IMR-90 (cell line): ENCODE data around the gene PRKCE.

ENCODE experiments used
- BHLHE40 ChIP-seq: fragments of 150-350 bp; IDR thresholded peaks from 2 replicates; pipeline ENCODE4 v1.6.1; 2016; ENCODE audit warnings: mild to moderate bottlenecking, low read depth, low read length
- CEBPB ChIP-seq: IDR thresholded peaks from 2 replicates; pipeline ENCODE4 v1.6.1; 2012; ENCODE audit warnings: low read depth, low read length, improper control_type of control experiment
- CHD1 ChIP-seq: IDR thresholded peaks from 2 replicates; pipeline ENCODE4 v1.6.1; 2012; ENCODE audit warnings: low read depth, low read length, improper control_type of control experiment
- FOS ChIP-seq: fragments of 150-350 bp; IDR thresholded peaks from 2 replicates; pipeline ENCODE4 v1.6.1; 2016; ENCODE audit warnings: low read depth, low read length
- MAZ ChIP-seq: IDR thresholded peaks from 2 replicates; pipeline ENCODE4 v1.6.1; 2012; ENCODE audit warnings: low read depth, mild to moderate bottlenecking, low read length, improper control_type of control experiment, moderate library complexity, borderline replicate concordance
- MXI1 ChIP-seq: IDR thresholded peaks from 2 replicates; pipeline ENCODE4 v1.6.1; 2012; ENCODE audit warnings: low read depth, mild to moderate bottlenecking, low read length, moderate library complexity, borderline replicate concordance
- POLR2A ChIP-seq: IDR thresholded peaks from 2 replicates; pipeline ENCODE4 v1.6.1; 2012; ENCODE audit warnings: mild to moderate bottlenecking, low read depth, low read length
- RAD21 ChIP-seq: IDR thresholded peaks from 2 replicates; pipeline ENCODE4 v1.6.1; 2012; ENCODE audit warnings: low read length, improper control_type of control experiment
- TF ChIP-seq, protein P1 (sequence below): conservative IDR thresholded peaks from 2 replicates; pipeline ENCODE4 v1.5.1; 2012; ENCODE audit warnings: mild to moderate bottlenecking, low read depth, low read length, improper control_type of control experiment
- TF ChIP-seq, protein P2 (sequence below): fragments of 150-350 bp; IDR thresholded peaks from 2 replicates; pipeline ENCODE4 v1.6.1; 2016; ENCODE audit warnings: low read depth, mild to moderate bottlenecking, low read length, moderate library complexity, borderline replicate concordance

DNA sequence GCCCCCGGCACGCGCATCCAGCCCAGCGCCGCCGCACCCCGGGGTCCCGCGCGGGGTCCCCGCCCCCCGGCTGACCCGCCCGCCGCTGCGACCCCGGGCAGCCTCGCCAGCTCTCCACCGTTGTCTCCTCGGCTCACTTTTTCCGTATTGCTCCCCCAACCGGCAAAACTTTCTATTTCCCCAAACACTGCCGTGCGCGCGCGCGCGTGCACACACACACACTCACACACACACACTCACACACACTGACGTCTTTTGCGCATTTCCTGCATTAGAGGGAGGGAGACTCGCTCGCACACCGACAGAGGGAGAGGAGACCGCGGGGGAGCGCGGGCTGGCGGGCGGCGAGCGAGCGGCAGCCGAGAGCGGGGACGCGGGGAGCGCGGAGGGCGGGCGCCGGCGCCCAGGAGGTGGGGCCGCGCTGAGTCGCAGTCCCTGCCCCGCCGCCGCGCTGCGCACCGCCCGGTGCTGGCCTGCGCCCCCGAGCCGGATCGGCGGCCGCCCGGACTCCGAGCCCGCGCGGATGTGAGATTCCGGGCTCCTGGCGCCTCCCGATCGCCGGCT lies 542 bp upstream of the PRKCE start:
- TF ChIP-seq CHD1 (no peak), POLR2A (peak; percentile 86), FOS (0 out of 2 replicates have a peak, but pooled peaks have one; percentile 34), CEBPB (no peak), BHLHE40 (peak; percentile 82; the same call in 1 of the 2 replicates), MAZ (peak; percentile 90), RAD21 (peak; percentile 47), MXI1 (peak; percentile 58; the same call in 1 of the 2 replicates)
- TF ChIP-seq, protein P1, sequence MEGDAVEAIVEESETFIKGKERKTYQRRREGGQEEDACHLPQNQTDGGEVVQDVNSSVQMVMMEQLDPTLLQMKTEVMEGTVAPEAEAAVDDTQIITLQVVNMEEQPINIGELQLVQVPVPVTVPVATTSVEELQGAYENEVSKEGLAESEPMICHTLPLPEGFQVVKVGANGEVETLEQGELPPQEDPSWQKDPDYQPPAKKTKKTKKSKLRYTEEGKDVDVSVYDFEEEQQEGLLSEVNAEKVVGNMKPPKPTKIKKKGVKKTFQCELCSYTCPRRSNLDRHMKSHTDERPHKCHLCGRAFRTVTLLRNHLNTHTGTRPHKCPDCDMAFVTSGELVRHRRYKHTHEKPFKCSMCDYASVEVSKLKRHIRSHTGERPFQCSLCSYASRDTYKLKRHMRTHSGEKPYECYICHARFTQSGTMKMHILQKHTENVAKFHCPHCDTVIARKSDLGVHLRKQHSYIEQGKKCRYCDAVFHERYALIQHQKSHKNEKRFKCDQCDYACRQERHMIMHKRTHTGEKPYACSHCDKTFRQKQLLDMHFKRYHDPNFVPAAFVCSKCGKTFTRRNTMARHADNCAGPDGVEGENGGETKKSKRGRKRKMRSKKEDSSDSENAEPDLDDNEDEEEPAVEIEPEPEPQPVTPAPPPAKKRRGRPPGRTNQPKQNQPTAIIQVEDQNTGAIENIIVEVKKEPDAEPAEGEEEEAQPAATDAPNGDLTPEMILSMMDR, result peak; percentile 58
- TF ChIP-seq, protein P2, sequence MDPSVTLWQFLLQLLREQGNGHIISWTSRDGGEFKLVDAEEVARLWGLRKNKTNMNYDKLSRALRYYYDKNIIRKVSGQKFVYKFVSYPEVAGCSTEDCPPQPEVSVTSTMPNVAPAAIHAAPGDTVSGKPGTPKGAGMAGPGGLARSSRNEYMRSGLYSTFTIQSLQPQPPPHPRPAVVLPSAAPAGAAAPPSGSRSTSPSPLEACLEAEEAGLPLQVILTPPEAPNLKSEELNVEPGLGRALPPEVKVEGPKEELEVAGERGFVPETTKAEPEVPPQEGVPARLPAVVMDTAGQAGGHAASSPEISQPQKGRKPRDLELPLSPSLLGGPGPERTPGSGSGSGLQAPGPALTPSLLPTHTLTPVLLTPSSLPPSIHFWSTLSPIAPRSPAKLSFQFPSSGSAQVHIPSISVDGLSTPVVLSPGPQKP, result no peak
